Hepatocyte (in vitro differentiated cells): ENCODE measurements around the gene ZNF254. TPM values are rescaled to one million over a fixed set of nuclear protein-coding genes. Genes with fewer than 3 reads are reported as not detected.
A peak's percentile ranks its signal among the peaks of the same experiment; 100 is the strongest.

Source experiments
- DNase-seq: peaks from one replicate; pipeline ENCODE4 v3.0.0-alpha.2; 2016; ENCODE audit warnings: low spot score
- H2AFZ ChIP-seq: fragments of 200-600 bp; sonication (generic); 2 replicates; pipeline ENCODE4 v1.6.0; 2016; ENCODE audit warnings: antibody characterized with exemption, mild to moderate bottlenecking
- H3K27ac ChIP-seq: fragments of 200-600 bp; sonication (generic); 2 replicates; pipeline ENCODE4 v1.5.1; 2016; ENCODE audit warnings: mild to moderate bottlenecking
- H3K27me3 ChIP-seq: fragments of 200-600 bp; sonication (generic); 2 replicates; pipeline ENCODE4 v1.6.1; 2016
- H3K36me3 ChIP-seq: fragments of 200-600 bp; sonication (generic); replicated peaks from 2 replicates; pipeline ENCODE4 v1.5.1; 2016; ENCODE audit warnings: low read depth; ENCODE audit not compliant: insufficient read depth
- H3K4me1 ChIP-seq: fragments of 200-600 bp; sonication (generic); 2 replicates; pipeline ENCODE4 v1.5.1; 2016; ENCODE audit warnings: mild to moderate bottlenecking, moderate library complexity; ENCODE audit not compliant: insufficient read depth
- H3K4me2 ChIP-seq: fragments of 200-600 bp; sonication (generic); 2 replicates; pipeline ENCODE4 v1.6.0; 2016
- H3K4me3 ChIP-seq: fragments of 200-600 bp; sonication (generic); 2 replicates; pipeline ENCODE4 v1.5.1; 2016; ENCODE audit warnings: mild to moderate bottlenecking
- H3K79me2 ChIP-seq: fragments of 200-600 bp; sonication (generic); 2 replicates; pipeline ENCODE4 v1.6.0; 2017; ENCODE audit warnings: mild to moderate bottlenecking
- H3K9me2 ChIP-seq: fragments of 200-600 bp; sonication (generic); replicated peaks from 2 replicates; pipeline ENCODE4 v1.6.0; 2017; ENCODE audit warnings: mild to moderate bottlenecking; ENCODE audit not compliant: insufficient read depth
- H3K9me3 ChIP-seq: fragments of 200-600 bp; sonication (generic); 2 replicates; pipeline ENCODE4 v1.5.1; 2016; ENCODE audit warnings: low read depth, mild to moderate bottlenecking
- H4K20me1 ChIP-seq: fragments of 200-600 bp; sonication (generic); 2 replicates; pipeline ENCODE4 v1.6.0; 2016; ENCODE audit warnings: mild to moderate bottlenecking; ENCODE audit not compliant: insufficient read depth, poor library complexity, severe bottlenecking
- CTCF ChIP-seq: fragments of 200-600 bp; sonication (generic); IDR thresholded peaks from 2 replicates; pipeline ENCODE4 v1.5.1; 2016; ENCODE audit warnings: antibody characterized with exemption, mild to moderate bottlenecking; ENCODE audit not compliant: poor library complexity
- EZH2 ChIP-seq: fragments of 200-600 bp; sonication (generic); IDR thresholded peaks from 2 replicates; pipeline ENCODE4 v1.6.1; 2016; ENCODE audit warnings: antibody characterized with exemption, mild to moderate bottlenecking, borderline replicate concordance
- EZH2phosphoT487 ChIP-seq: fragments of 200-600 bp; sonication (generic); IDR thresholded peaks from one replicate; pipeline ENCODE4 v1.6.1; 2018; ENCODE audit warnings: antibody characterized with exemption, mild to moderate bottlenecking, low read depth, moderate library complexity; ENCODE audit not compliant: unreplicated experiment, severe bottlenecking
- WGBS: methylation state at CpG from one replicate; pipeline ENCODE4 v1.1.6; 2016; ENCODE audit warnings: low lambda C conversion rate; ENCODE audit errors: missing lambda C conversion rate; 5-methylcytosine and 5-hydroxymethylcytosine counted together
- polyA plus RNA-seq: library from polyadenylated mRNA; unstranded; fragments of >200 nt; fragmentation: Nextera tagmentation; extraction: Ambion mirVana; gene quantifications from 2 replicates; pipeline ENCODE4 v1.2.1, GENCODE V29; 2016
- total RNA-seq: library from RNA; depleted of rRNA; stranded (reverse); fragments of >200 nt; gene quantifications from 2 replicates; pipeline ENCODE4 v1.2.3, GENCODE V29; 2014

The ZNF254 gene
- total and polyA plus RNA-seq, 2 experiments from 2014 or later: 8.5 to 30.1 TPM

GRCh38 chr19:24140591-24140990 is 53.6 kb downstream of the ZNF254 start:
- H3K4me1 ChIP-seq: no peaks in the 10 kb centered on the region
- peak overlapping the region; percentile 7 for H3K27ac ChIP-seq
- no peaks in the 10 kb centered on the region for H3K27me3 ChIP-seq
- DNase-seq: no peak
- no peaks in the 10 kb centered on the region for H3K36me3 ChIP-seq
- H4K20me1 ChIP-seq: no peaks in the 10 kb centered on the region
- H3K4me3 ChIP-seq: no peak overlapping the region
- TF ChIP-seq CTCF: no peak
- no peak for TF ChIP-seq EZH2
- no peak for TF ChIP-seq EZH2phosphoT487
- no peaks in the 10 kb centered on the region for H3K9me2 ChIP-seq
- peaks cover 64% of the 10 kb centered on the region for H3K9me3 ChIP-seq
- peaks cover 6% of the 10 kb centered on the region for H3K79me2 ChIP-seq
- no peak overlapping the region for H3K4me2 ChIP-seq
- H2AFZ ChIP-seq: no peak overlapping the region

- no peak overlapping the region for H3K27ac ChIP-seq
- H3K79me2 ChIP-seq: peaks cover 6% of the 10 kb centered on the region
- no peak overlapping the region for H3K4me3 ChIP-seq
- DNase-seq: no peak
- no peaks in the 10 kb centered on the region for H3K4me1 ChIP-seq
- H2AFZ ChIP-seq: no peak overlapping the region
- H4K20me1 ChIP-seq: no peaks in the 10 kb centered on the region
- peaks cover 64% of the 10 kb centered on the region for H3K9me3 ChIP-seq
- no peak for TF ChIP-seq EZH2phosphoT487
- TF ChIP-seq CTCF: no peak
- TF ChIP-seq EZH2: no peak
- H3K36me3 ChIP-seq: no peaks in the 10 kb centered on the region
- no peak overlapping the region for H3K4me2 ChIP-seq
- H3K27me3 ChIP-seq: no peaks in the 10 kb centered on the region
- no peaks in the 10 kb centered on the region for H3K9me2 ChIP-seq
Observed at GRCh38 chr19:24141612-24142011, 54.6 kb downstream of the ZNF254 start.

- Histone ChIP-seq H3K9me3 (peaks cover 55% of the 10 kb centered on the region), H3K9me2 (no peaks in the 10 kb centered on the region), H3K27ac (no peak overlapping the region), H4K20me1 (no peaks in the 10 kb centered on the region), H3K4me1 (no peaks in the 10 kb centered on the region), H3K27me3 (no peaks in the 10 kb centered on the region), H3K4me2 (no peak overlapping the region), H3K4me3 (no peak overlapping the region), H3K36me3 (no peaks in the 10 kb centered on the region), H3K79me2 (peaks cover 6% of the 10 kb centered on the region), H2AFZ (no peak overlapping the region)
- 98% methylated on average over 3 of the region's 3 CpGs for WGBS
- no peak for DNase-seq
- TF ChIP-seq EZH2phosphoT487: no peak
- TF ChIP-seq EZH2: no peak
- no peak for TF ChIP-seq CTCF
Observed at GRCh38 chr19:24142771-24143170, 55.8 kb downstream of the ZNF254 start.

GRCh38 chr19:24159707-24160106 is 72.7 kb downstream of the ZNF254 start:
- Histone ChIP-seq H3K4me3 (no peak overlapping the region), H3K9me3 (peaks cover 13% of the 10 kb centered on the region), H4K20me1 (no peaks in the 10 kb centered on the region), H3K79me2 (no peaks in the 10 kb centered on the region), H3K27me3 (no peaks in the 10 kb centered on the region), H3K4me2 (no peak overlapping the region), H3K9me2 (no peaks in the 10 kb centered on the region), H3K4me1 (no peaks in the 10 kb centered on the region), H3K36me3 (no peaks in the 10 kb centered on the region), H2AFZ (no peak overlapping the region), H3K27ac (no peak overlapping the region)
- peak; percentile 25 for DNase-seq
- 85% methylated on average over 2 of the region's 2 CpGs for WGBS
- TF ChIP-seq CTCF: peak; percentile 40
- TF ChIP-seq EZH2phosphoT487: no peak
